HEK293 (cell line): Measurements from ENCODE around the gene HOXD9.

Experiments used
- CTCF ChIA-PET: fragments of 350-600 bp; formaldehyde crosslinking; extraction: SDS; loops from one replicate; lab custom pipeline; 2021; ENCODE audit warnings: antibody characterized with exemption; lab: Yijun Ruan, JAX
- POLR2A ChIA-PET: fragments of 300-600 bp; formaldehyde crosslinking; extraction: SDS; loops from one replicate; lab custom pipeline; 2020; ENCODE audit warnings: antibody characterized with exemption, inconsistent platforms; lab: Yijun Ruan, JAX
- H3K27ac ChIP-seq: fragments of 200-500 bp; sonication (Bioruptor generic); 2 replicates; pipeline ENCODE4 v1.5.1; 2014; ENCODE audit warnings: low read depth, low read length, control low read depth, inconsistent platforms; ENCODE audit errors: extremely low read depth
- H3K36me3 ChIP-seq, 2 experiments: fragments of 200-500 bp in 1 of 2; sonication (Bioruptor generic) in 1 of 2; 1 replicate in 1 of 2; 2 replicates in 1 of 2; pipeline ENCODE4 v1.5.1; 2014 to 2017; ENCODE audit warnings: inconsistent platforms in 2 of 2, low read length in 2 of 2; ENCODE audit not compliant: control insufficient read depth in 2 of 2, insufficient read depth in 1 of 2
- H3K4me1 ChIP-seq: fragments of 200-500 bp; sonication (Bioruptor generic); 2 replicates; pipeline ENCODE4 v1.5.1; 2014; ENCODE audit warnings: mild to moderate bottlenecking, low read length, inconsistent platforms; ENCODE audit not compliant: control insufficient read depth, insufficient read depth
- H3K4me3 ChIP-seq: 2 replicates; pipeline ENCODE4 v1.5.1; 2011; ENCODE audit warnings: low read depth, mild to moderate bottlenecking, control low read depth, low read length, moderate library complexity
- H3K9me3 ChIP-seq: fragments of 200-500 bp; sonication (Bioruptor generic); 2 replicates; pipeline ENCODE4 v1.5.1; 2014; ENCODE audit warnings: low read depth, low read length, inconsistent platforms; ENCODE audit not compliant: control insufficient read depth, insufficient read depth
- ELK4 ChIP-seq: IDR thresholded peaks from 2 replicates; pipeline ENCODE4 v1.6.1; 2011; ENCODE audit warnings: mild to moderate bottlenecking, low read depth, low read length, borderline replicate concordance
- HOXD13 ChIP-seq: sonication (generic); formaldehyde crosslinking; IDR thresholded peaks from 2 replicates; pipeline ENCODE4 v1.8.0; 2022; ENCODE audit warnings: missing genetic modification reagents, borderline replicate concordance
- OSR2 ChIP-seq: fragments of 450-650 bp; formaldehyde crosslinking; IDR thresholded peaks from 2 replicates; pipeline ENCODE4 v1.5.1; 2016; ENCODE audit warnings: missing biosample characterization, missing genetic modification characterization
- PRDM6 ChIP-seq: fragments of 450-650 bp; formaldehyde crosslinking; IDR thresholded peaks from 2 replicates; pipeline ENCODE4 v1.5.1; 2017; ENCODE audit warnings: missing biosample characterization, missing genetic modification characterization
- SCRT2 ChIP-seq: fragments of 450-650 bp; formaldehyde crosslinking; IDR thresholded peaks from 2 replicates; pipeline ENCODE4 v1.5.1; 2016; ENCODE audit warnings: missing biosample characterization, missing genetic modification characterization
- SETDB1 ChIP-seq: IDR thresholded peaks from one replicate; pipeline ENCODE4 v1.6.1; 2017; ENCODE audit warnings: mild to moderate bottlenecking, low read length, moderate library complexity, mixed read lengths; ENCODE audit not compliant: insufficient read length
- ZFHX2 ChIP-seq: fragments of 450-650 bp; formaldehyde crosslinking; conservative IDR thresholded peaks from 2 replicates; pipeline ENCODE4 v1.5.1; 2016; ENCODE audit warnings: missing biosample characterization, missing genetic modification characterization
- ZNF157 ChIP-seq: fragments of 450-650 bp; formaldehyde crosslinking; IDR thresholded peaks from 2 replicates; pipeline ENCODE4 v1.5.1; 2016; ENCODE audit warnings: missing biosample characterization, missing genetic modification characterization
- ZNF202 ChIP-seq: fragments of 450-650 bp; formaldehyde crosslinking; IDR thresholded peaks from 2 replicates; pipeline ENCODE4 v1.5.1; 2016; ENCODE audit warnings: missing biosample characterization, missing genetic modification characterization, borderline replicate concordance
- ZNF280D ChIP-seq: fragments of 450-650 bp; formaldehyde crosslinking; IDR thresholded peaks from 2 replicates; pipeline ENCODE4 v1.5.1; 2016; ENCODE audit warnings: missing biosample characterization, missing genetic modification characterization
- ZNF423 ChIP-seq: fragments of 450-650 bp; formaldehyde crosslinking; IDR thresholded peaks from 2 replicates; pipeline ENCODE4 v1.5.1; 2016; ENCODE audit warnings: missing biosample characterization, missing genetic modification characterization
- ZNF664 ChIP-seq: fragments of 450-650 bp; formaldehyde crosslinking; IDR thresholded peaks from 2 replicates; pipeline ENCODE4 v1.5.1; 2016; ENCODE audit warnings: missing biosample characterization, missing genetic modification characterization
- ZNF704 ChIP-seq: fragments of 450-650 bp; formaldehyde crosslinking; IDR thresholded peaks from 2 replicates; pipeline ENCODE4 v1.5.1; 2016; ENCODE audit warnings: missing biosample characterization, missing genetic modification characterization
- ZNF777 ChIP-seq: fragments of 450-650 bp; formaldehyde crosslinking; IDR thresholded peaks from 2 replicates; pipeline ENCODE4 v1.5.1; 2017; ENCODE audit warnings: missing biosample characterization, missing genetic modification characterization, borderline replicate concordance

HOXD9 gene

GRCh38 chr2:176122683-176123410 lies at the start of gene HOXD9:
Gene HOXD9 (plus strand): TSS chr2:176122719. CDS start chr2:176122769, 50 bp downstream.
- TF ChIP-seq ZNF202 (tag by site-specific recombination) (0 out of 2 replicates have a peak, but pooled peaks have one; percentile 66), ZFHX2 (tag by site-specific recombination) (peak; percentile 20; the same call in 1 of the 2 replicates), SCRT2 (no peak)
- TF ChIP-seq, all 188 proteins: peak for 2
- no peaks in the 10 kb centered on the region; the same call in 1 of the 2 replicates for H3K4me1 ChIP-seq
- peaks cover 5 to 72% of the 10 kb centered on the region in 2 experiments; a peak in 2 of 3 replicates for H3K36me3 ChIP-seq
- CTCF ChIA-PET: interaction anchor here (1.4 kb wide), 1 partner anchor 12 kb away, joined by 7 read pairs; no protein-coding TSS in a partner anchor
- H3K4me3 ChIP-seq: no peak within 1 kb of the TSS
- H3K9me3 ChIP-seq: no peaks in the 10 kb centered on the region
- POLR2A ChIA-PET: no interaction called here
- no peak within 1 kb of the TSS for H3K27ac ChIP-seq

- POLR2A ChIA-PET: no interaction called here
- TF ChIP-seq ZNF664: peak; percentile 28; the same call in 1 of the 2 replicates
- TF ChIP-seq ZNF280D (tag by site-specific recombination): no peak
- TF ChIP-seq ZNF777 (tag by site-specific recombination): no peak
- peak; percentile 46 for TF ChIP-seq OSR2 (tag by site-specific recombination)
- no peak for TF ChIP-seq ELK4
- TF ChIP-seq ZNF157 (tag by site-specific recombination): no peak
- TF ChIP-seq ZNF704: no peak
- no peak for TF ChIP-seq HOXD13 (CRISPR knock-in tag)
- no peak for TF ChIP-seq ZNF423
- peak; percentile 24 for TF ChIP-seq SETDB1
- peak; percentile 56; the same call in 1 of the 2 replicates for TF ChIP-seq PRDM6
Measured at GRCh38 chr2:176072951-176073904, 49.3 kb upstream of the HOXD9 start.

More at GRCh38 chr2:176072951-176073904, 49.3 kb upstream of the HOXD9 start:
- no peak overlapping the region for H3K27ac ChIP-seq
- CTCF ChIA-PET: interaction anchor here (0.6 kb wide), 1 partner anchor 51 kb away, joined by 3 read pairs; no protein-coding TSS in a partner anchor
- H3K9me3 ChIP-seq: no peaks in the 10 kb centered on the region
- H3K4me3 ChIP-seq: no peak overlapping the region
- no peaks in the 10 kb centered on the region for H3K36me3 ChIP-seq
- H3K4me1 ChIP-seq: no peaks in the 10 kb centered on the region
